RKO (cell line): Measurements from ENCODE around the gene SNX10.

ENCODE experiments used
- DNase-seq: peaks from one replicate; pipeline ENCODE4 v3.0.0-alpha.2; 2016; ENCODE audit warnings: low spot score

The SNX10 gene

DNA sequence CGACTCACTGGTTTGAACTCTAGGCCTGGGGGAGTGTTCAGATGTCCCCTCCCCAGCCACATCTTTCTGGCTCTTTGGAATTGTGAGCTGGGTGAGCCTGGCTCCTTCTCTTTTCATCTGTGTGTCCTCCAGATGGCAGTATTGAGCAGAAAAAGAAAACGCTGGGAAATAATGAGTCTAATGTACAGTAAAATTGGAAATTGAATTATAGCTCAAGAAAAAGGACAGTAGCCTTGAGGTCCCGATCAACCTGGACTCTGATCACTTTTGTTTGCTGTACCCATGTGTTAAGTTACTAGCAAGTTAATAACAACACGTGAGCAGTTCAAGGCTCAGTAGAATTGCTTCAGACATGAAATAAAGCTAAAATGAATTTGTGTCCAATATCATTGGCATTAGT lies 77.9 kb downstream of the SNX10 start:
- peak; percentile 65 for DNase-seq

DNA sequence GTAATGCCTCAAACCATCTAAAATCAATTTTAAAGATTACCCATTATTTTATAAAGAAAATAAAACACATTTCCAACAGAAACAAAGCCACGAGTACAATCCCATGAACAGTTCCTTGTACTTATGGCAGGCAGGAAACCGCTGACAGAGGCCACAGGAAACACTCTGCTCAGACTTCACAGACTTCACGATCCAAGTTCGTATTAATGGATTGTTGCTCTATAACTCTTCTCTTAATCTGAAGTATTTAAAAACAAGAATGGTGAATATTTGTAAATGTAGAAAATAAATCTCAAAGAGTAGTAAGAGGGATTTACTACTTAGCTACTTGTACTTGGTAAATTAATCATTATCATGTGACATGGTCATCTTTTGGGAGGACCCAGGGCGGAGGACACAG lies 78.3 kb downstream of the SNX10 start:
- no peak for DNase-seq

DNA sequence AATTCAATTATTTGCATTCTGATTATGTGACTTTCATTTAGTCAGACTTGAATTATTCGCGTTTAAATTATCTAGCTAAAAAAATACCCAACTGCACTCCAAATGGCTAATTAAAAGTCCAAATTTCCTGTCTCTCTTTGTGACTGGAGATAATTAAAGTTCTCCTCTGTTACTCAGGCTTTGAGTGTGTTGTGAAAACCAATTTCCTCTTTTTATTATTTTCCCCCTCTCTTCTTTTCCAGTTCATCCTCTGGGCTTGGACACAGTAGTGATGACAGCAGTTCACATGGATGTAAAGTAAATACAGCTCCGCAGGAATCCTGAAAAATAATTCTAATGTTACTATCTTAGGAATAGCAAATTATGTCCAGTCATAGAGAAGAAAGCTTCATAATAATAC lies 80.6 kb downstream of the SNX10 start:
- no peak for DNase-seq

DNA sequence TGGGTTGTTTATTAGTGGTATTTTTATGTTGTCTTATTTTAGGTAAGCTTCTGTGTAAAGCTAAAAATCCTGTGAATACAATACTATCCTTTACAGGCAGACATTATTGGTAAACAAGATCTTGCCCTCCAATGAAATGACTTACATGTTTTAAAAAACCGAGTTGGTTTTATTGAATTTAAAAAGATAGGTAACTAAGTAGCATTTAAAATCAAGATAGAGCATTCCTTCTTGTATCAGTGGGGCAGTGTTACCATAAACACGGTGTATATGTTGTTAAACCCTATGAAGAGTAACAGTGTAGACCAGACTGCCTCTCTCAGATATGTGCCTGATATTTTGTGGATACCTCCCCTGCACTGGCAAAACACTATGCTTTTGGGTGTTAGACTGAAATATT lies 81.0 kb downstream of the SNX10 start:
- no peak for DNase-seq

DNA sequence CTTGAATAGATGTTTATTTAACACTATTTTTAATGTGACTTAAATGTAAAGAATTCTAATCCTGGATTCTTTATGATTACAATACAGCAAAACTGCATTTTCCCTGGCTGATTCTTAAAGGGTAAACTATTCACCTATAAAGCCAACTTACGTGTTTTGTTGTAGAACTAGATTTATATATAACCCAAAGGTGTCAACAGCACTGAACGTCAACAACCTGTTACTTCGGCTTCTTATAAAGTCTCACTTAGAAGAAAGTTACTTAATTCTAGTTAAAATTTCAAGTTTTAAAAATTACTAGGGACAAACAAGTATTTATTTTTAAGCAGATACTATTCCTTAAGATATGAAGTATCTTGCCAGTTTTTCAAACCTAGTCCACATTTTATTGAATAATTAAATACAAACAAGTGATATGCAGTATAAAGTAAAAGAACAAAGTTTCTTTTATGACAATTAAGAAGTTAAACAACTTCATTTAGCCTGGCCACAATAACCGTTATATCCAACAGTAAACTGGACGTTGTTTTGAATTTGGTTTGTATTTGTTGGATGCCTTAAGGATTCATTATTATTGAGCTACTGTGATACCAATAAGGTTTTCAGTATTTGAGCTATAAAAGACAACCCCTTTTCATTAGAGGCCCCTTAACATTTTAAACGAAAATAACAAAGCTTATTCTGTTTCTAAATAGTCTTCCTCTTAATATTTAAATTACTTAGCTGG lies 83.1 kb downstream of the SNX10 start:
- DNase-seq: no peak

DNA sequence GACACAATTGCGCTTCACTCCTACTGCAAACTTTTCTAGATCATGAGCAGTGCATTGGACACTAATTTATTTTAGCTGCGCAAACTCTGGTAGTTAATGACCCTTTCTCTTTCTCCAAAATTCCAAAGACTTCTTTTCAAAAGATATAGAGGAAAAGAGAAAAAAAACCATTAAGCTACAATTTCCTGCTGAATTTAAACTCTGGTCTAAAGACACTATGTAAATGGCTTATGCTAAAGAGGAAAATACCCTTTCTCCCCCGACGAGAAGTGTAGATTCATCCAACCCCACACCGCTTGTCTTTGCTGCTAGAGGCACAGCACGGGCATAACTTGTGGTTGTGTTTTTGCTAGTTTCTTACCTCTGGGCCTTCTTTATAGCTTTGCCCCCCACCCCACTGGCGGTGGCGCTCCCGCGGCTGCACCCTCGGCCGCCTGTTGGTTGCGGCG lies 84.1 kb downstream of the SNX10 start:
- DNase-seq: no peak

DNA sequence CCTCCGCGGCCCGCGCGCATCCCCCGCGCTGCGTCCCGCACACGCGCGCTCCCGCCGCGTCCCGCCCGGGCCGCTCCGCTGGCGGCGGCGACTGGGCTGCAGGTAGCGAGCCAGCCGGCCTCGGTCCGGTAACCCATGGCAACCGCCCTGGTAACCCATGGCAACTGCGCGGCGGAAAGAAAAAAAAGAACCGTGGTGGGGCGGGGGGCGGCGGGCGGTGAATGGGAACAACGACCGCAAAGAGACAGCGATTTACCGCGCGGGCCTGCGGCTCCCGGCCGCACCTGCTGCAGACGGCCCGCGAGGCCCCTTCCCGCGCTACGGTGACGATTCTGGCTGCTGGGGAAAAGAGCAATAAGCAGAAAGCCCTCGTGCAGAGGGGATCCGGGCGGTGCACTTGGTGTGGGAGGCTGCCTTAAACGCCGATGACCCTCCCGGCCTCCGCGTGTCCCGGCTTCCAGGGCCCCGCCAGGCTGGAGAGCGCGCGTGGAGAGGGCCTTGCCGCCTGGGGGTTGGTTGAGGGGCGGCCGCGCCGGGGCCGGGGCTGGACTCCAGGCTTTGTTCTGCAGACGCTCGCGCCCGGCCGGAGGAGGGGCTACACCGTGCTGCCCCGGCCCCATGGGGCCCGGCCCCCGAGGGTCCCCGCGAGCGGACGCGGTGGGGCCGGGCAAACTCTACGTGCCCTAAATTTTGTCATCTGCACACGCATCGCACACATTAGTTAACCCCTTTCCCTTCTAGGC lies 84.7 kb downstream of the SNX10 start:
- DNase-seq: no peak

DNA sequence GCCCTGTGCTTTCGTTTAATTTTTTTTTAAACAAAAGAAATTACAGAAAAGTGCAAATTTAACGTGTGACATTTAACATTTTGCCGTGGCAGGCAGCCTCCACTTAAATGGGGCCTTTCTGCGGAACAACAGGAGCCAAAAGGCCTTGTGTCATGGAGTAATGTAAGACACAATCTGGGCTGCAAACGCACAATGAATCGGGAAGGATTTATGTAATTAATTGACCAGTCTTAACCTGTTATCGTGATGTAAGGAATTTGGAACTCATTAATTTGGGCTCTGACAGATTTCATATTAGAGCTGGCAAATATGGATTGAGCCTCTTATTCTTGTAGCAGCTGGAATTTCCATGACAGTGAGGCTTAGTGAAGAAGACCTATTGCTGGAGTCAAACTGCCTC lies 86.4 kb downstream of the SNX10 start:
- DNase-seq: no peak

DNA sequence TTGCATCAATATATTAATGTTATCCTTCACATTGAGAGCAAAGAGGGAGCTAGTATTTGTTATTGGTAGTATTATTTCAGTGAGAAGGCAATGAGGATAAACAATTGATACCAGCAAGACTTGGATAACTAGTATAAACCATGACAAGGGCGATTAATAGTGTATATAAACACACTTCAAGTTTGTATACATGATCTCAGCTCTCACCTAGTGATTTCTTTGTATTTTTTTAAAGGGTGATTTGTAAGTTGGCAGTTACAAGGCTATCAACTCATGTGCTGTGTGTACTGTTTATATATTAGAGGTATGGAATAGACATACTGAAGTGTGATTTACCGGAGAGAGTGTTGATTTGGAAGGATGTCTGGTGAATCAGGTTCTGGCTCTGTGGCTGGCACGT lies 88.0 kb downstream of the SNX10 start:
- DNase-seq: no peak

DNA sequence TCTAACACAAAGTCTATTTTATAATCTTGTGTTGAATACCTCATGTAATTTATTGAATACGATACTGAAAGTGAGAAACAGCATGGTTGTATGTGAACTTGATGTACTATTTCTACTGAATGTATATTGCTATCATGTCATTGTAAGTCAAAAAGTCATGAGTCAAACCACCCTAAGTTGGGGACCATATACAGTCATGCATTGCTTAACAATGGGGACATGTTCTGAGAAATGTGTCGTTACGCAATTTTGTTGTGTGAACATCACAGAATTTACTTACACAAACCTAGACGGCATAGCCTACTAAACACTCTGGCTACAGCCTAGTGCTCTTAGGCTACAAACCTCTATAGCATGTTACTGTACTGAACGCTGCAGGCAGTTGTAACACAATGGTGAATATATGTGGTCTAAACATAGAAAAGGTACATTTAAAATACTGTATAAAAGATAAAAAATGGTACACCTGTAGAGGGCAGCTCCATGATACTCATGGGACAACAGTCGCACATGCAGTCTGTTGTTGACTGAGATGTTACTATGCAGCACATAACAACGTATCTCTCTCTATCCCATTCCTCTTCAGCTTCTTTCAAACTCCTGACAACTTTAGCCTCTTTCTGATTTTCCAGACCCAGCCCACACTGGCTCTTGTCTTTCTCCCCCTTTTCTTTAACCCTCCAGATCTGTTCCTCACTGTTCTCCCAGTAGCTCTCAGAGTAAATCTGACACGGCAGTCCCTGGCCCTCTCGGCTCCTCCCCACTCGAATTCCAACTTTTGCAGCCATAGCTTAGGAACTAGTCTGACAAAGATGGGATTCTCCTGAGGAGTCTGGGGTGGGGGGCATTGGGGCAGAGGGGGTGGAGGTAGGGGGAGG lies 90.1 kb downstream of the SNX10 start:
- DNase-seq: no peak

DNA sequence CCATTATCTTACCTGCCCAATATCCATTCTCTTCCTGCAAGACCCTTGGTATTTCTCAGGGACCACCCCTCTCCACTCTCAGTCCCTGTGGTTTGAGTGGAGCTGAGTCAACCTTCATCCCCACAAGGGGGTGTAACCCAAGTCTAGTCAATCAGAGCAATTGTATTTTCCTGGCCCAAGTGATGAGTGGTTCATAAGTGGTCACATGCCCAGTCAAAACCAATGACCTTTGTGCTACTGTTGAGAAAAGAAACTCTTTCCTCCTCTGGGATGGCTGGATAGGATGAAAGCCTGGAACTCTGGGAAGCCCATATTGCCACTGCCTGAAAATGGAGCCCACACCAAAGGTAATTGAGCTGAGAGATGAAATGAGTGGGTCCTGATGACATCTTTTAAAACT lies 93.6 kb downstream of the SNX10 start:
- peak; percentile 20 for DNase-seq

DNA sequence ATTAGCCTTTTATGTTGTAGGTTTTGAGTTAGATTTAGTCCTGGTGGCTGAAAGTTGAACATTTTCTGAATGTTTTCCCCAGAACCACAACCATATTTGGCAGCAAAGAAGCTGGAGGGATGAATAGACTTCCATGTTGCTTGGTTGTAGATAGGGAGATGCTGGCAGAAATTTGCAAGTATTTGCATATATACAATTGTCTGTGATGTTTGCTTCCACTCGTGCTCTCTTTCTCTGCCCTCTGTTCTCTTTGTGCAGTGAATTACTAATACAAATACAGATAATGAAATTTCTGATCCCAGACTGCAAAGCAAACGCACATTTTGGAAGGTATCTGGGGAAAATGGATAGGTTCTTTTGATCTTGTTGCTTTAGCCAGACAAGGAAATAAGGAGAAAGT lies 96.1 kb downstream of the SNX10 start:
- no peak for DNase-seq

DNA sequence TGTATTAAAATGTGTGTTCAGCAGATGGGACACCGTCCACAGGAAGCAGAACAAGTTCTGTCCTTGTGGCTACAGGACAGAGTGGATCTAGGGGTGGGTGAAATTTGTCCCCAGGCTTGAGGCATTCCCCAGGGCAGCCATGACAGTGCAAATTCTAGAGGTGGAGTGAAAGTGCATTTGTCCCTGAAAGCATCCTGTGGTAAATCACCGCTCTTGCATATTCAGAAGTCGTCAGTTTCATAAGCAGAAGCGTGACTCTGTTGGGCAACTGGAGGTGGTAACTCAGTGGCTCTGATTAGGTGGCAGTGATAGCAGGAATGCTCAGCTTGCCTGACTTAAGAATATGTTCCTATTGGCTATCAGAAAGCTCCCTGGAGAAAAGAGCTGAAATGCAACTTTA lies 96.6 kb downstream of the SNX10 start:
- DNase-seq: no peak

DNA sequence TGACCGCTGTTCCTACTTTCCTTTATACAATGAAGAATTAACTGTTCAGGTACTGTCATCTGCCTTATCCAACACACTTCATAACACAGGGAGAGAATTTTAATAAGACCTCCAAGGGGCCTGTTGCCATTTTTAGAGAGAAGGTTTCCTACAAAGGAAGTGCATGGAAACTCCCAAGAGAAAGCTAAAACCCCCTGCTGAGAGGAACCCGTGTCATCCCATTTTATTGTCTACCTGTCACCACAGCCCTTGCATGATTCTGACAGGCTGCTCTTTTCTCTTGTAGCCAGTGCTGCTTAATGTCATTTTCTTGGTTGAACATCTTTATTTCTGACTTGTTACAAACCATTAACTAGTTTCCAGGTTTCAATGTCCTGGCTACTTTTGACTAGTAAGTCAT lies 98.4 kb downstream of the SNX10 start:
- no peak for DNase-seq

DNA sequence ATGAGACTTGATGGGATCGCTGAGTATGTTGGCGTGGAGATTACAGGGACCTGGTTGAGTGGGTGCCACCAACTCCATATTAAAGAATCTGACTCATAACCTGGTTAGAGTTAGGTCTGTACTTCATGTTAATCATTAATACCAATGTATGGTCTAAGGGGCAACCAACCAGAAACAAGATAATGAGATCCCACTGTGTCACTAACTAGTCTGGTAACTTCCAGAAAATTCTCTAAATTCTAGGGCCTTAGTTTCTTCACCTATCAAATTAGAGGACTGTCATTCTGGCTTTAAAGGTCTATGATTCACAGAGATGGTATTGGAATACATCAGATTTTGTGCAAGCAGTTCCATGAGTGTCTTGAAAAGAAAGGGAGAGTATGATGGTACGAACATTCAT lies 102.2 kb downstream of the SNX10 start:
- no peak for DNase-seq

DNA sequence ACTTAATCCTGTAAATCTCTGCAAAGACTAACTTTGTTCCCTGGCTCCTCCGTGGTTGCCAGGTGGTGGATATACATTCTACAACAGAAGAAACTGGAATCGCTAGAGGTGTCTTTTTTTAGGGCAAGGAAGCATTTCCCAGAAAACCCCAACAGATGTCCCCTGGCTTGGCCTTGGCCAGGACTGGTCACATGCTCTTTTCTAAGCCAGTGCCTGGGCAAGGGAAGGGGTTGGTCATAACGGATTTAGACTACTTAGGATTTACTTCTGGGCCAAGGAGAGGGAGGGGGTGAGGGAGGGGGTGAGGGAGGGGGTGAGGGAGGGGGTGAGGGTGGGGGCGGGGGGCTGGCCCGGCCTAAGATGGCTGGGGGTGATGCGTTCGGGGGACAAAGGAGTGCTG lies 105.7 kb downstream of the SNX10 start:
- peak; percentile 19 for DNase-seq

DNA sequence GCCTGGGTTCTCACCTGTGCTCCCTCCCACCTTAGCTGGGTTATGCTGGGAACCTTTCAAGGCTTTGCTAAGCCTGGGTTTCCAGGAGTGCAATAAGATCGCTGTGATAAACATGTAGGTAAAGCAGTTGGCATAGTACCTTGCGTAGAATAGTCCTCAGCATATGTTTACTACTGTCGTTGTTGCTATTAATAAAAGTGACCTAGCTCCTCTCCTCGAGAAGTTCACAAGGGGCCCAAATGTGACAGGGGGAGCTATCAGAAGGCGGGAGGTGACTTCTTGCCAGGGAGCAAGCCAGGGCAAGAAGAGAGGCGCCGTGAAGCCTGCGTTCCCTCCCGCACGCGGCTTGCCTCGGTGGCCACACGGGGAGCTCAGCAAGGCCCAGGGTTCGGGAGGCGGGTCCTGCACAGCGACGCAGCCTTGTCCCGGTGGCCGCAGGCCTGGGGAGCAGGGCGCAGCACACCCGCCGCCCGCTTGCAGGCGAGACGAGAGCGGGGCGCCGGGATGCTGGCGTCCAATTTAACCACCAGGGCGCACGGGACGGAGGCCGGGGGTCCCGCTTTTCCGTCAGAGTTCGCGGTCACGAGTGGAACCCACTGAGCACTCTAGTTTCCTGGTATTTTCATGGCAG lies 106.2 kb downstream of the SNX10 start:
- DNase-seq: peak; percentile 54

DNA sequence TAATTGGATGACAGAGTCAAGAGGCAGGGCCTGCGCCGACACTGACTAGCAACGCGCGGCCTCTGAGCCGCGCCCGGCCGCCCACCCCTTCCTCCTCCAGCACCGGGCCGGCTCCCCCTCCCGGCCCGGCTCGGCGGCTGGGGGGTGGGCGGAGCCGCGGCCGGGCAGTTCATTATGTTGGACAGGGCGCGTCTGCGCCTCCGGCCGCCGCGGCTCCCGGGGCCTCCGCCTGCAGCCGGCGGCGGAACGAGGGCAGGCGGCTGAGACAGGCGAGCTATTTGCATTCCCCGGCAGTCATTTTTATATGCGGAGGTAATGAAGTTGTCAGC lies 106.7 kb downstream of the SNX10 start:
- peak; percentile 77 for DNase-seq

DNA sequence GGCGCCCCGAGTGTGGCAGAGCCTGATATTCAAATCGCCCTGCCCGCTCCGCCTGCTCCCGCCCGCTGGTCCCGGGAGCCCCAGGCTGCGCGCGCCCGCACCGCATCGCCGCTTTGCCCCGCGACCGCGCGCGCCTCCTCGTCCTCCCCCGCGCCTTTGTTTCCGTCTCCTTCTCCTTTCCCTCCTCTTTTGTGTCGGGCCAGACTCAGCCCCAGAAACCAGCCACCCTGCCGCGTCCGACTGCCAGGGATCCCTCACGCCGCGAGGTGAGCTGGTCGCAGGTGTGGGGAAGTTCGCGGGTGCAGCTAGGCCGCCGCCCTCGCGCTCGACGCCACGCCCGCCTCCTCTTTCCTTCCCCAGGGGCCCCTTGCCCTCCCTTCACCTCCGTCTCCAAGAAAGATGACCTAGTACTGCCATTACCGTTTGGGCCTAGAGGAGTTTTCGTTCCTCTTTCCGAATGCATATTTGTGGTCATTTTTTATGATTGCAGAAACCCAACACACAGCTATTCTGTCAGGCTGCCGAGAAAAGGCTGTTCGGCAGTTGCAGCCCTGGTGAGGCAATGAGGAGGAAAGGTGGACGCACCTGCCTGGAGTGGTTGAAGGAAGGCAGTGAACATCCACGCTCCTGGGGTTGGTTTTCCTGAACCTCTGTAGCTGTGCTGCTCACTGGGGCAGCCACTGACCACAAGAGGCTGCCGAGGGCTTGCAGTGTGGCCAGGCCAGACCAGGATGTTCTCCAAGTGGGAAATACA lies 107.3 kb downstream of the SNX10 start:
- DNase-seq: peak; percentile 70

DNA sequence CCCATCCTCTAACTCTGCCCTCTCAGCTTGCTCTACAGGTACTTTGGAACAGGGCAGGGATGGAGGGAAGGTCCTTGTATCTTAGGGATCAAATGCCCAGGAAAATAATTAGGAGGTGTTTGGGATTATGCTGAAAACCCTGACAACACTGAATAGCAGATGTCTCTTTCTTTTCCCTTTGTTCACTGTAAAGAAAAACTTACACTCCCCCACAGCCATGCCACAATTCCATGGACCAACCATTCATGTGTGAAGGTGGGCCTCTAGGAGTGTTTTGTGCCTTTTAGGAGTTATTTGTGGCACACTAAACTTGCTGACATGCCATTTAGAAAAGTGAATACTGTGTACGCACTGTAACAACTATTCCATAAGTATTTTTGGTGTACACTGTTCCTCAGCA lies 108.1 kb downstream of the SNX10 start:
- DNase-seq: no peak

DNA sequence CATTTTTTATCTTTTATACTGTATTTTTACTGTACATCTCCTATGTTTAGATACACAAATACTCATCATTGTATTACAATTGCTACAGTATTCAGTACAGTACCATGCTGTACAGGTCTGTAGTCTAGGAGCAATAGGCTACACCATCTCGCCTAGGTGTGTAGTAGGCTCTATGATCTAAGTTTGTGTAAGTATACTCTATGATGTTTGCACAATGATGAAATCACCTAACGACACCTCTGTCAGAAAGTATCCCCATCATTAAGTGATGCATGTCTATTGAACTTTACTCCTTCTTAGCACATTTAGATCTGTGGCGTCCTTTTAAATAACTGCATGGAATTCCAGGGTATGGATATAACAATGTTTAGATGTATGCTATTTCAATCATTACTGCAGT lies 112.0 kb downstream of the SNX10 start:
- DNase-seq: no peak
